GM12874 (cell line): Measurements from ENCODE around the gene DNAJC17.

ENCODE experiments used
- CTCF ChIP-seq: IDR thresholded peaks from 2 replicates; pipeline ENCODE4 v1.5.1; 2011; ENCODE audit warnings: low read depth, mild to moderate bottlenecking, control low read depth, low read length, moderate library complexity; ENCODE audit not compliant: insufficient read depth

The DNAJC17 gene

GRCh38 chr15:40754574-40754882 lies 52.7 kb downstream of the DNAJC17 start:
- TF ChIP-seq CTCF = no peak

- no peak for TF ChIP-seq CTCF
These were observed 55.5 kb downstream of the DNAJC17 start for GRCh38 chr15:40751745-40752144.

- no peak for TF ChIP-seq CTCF
These were observed 56.4 kb downstream of the DNAJC17 start for GRCh38 chr15:40750885-40751284.

- no peak for TF ChIP-seq CTCF
These were observed 58.1 kb downstream of the DNAJC17 start for GRCh38 chr15:40749151-40749630.

- TF ChIP-seq CTCF = no peak
These were observed 59.3 kb downstream of the DNAJC17 start for GRCh38 chr15:40747685-40748631.

GRCh38 chr15:40746916-40747418 lies 60.3 kb downstream of the DNAJC17 start:
- TF ChIP-seq CTCF = no peak

GRCh38 chr15:40744815-40745152 lies 62.5 kb downstream of the DNAJC17 start:
- TF ChIP-seq CTCF = no peak
